H1 (cell line): ENCODE results near the gene CACNA1F. TPM values are rescaled to one million over a fixed set of nuclear protein-coding genes. Genes with fewer than 3 reads are reported as not detected.

Experiments used
- ATF2 ChIP-seq: IDR thresholded peaks from 2 replicates; pipeline ENCODE4 v1.6.1; 2012; ENCODE audit warnings: low read length, inconsistent platforms
- CEBPB ChIP-seq: IDR thresholded peaks from 2 replicates; pipeline ENCODE4 v1.6.1; 2012; ENCODE audit warnings: low read depth, low read length
- CREB1 ChIP-seq: IDR thresholded peaks from 2 replicates; pipeline ENCODE4 v1.6.1; 2012; ENCODE audit warnings: inconsistent platforms
- EGR1 ChIP-seq: IDR thresholded peaks from 2 replicates; pipeline ENCODE4 v1.6.1; 2011; ENCODE audit warnings: low read depth, low read length, borderline replicate concordance
- KDM5A ChIP-seq: fragments of 200-600 bp; IDR thresholded peaks from 2 replicates; pipeline ENCODE4 v1.7.1; 2012; ENCODE audit warnings: mild to moderate bottlenecking, low read length, inconsistent platforms, mixed read lengths
- SP2 ChIP-seq: IDR thresholded peaks from 2 replicates; pipeline ENCODE4 v1.6.1; 2012; ENCODE audit warnings: mild to moderate bottlenecking, low read length, inconsistent platforms
- TAF1 ChIP-seq: IDR thresholded peaks from 2 replicates; pipeline ENCODE4 v1.6.1; 2011; ENCODE audit warnings: mild to moderate bottlenecking, low read depth, low read length
- TBP ChIP-seq: IDR thresholded peaks from 2 replicates; pipeline ENCODE4 v1.6.1; 2011; ENCODE audit warnings: low read depth, low read length, improper control_type of control experiment
- polyA plus RNA-seq, 7 experiments: library from polyadenylated mRNA; depleted of rRNA in 3 of 7; stranded (reverse) in 5 of 7; unstranded in 2 of 7; fragments of >200 nt in 5 of 7; fragments of 200-250 nt in 2 of 7; gene quantifications; 1 replicate in 5 of 7; 2 replicates in 1 of 7; 4 replicates in 1 of 7; pipeline versions ENCODE4 v1.2.1 to v1.2.3, GENCODE V29; 2011 to 2013; ENCODE audit warnings: missing spikeins in 2 of 7, mixed read lengths in 2 of 7
- total RNA-seq: library from RNA; stranded (reverse); fragmentation: NEBNext Ultra II Directional; extraction: Animal tissue kit (Norgen Biotek cat#: 25700); gene quantifications from 2 replicates; pipeline ENCODE4 v1.2.1, GENCODE V29; 2021

The CACNA1F gene
- total and polyA plus RNA-seq, 2 of the 8 experiments (the other 6 are each of a cell fraction or from before 2014, with no cell fraction given), result 0.59 to 0.84 TPM

- no peak for TF ChIP-seq EGR1
- no peak for TF ChIP-seq TBP
- no peak for TF ChIP-seq CREB1
- TF ChIP-seq SP2, result no peak
- no peak for TF ChIP-seq ATF2
- no peak for TF ChIP-seq KDM5A
- TF ChIP-seq TAF1, result no peak
- no peak for TF ChIP-seq CEBPB
- TF ChIP-seq, all 59 proteins: peak for 0
Observed at GRCh38 chrX:49177873-49178480, 55.2 kb downstream of the CACNA1F start (continued).
